ENCODE data around the gene FAM53B.

FAM53B gene

DNA sequence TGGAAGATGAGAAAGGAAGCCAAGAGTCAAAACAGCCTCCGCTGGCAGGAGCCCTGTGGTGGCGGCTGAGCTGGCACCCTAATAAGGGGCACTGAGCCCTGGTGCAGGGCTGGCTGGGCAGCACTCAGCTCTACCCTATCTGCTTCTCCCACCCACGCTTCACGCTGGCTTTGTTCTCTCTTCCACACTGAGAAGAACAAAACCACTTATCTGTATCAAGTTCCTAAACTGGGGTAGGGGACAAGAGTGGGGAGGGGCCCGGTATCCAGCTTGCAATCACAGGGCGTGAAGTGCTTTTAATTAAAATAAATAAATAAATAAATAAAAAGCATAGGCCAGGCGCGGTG is 52.1 kb downstream of the FAM53B start:
- no peaks in the 10 kb centered on the region for H3K9me3 ChIP-seq (ENCODE audit: control insufficient read depth, insufficient read depth, low read depth, low read length)
- no peaks in the 10 kb centered on the region for H3K27me3 ChIP-seq (ENCODE audit: control insufficient read depth, insufficient read depth, low read length)
- no peak overlapping the region for H3K27ac ChIP-seq (ENCODE audit: low read depth, low read length)
- H3K4me1 ChIP-seq (ENCODE audit: control insufficient read depth, insufficient read depth, low read length) = peaks cover 13% of the 10 kb centered on the region; the same call in 1 of the 2 replicates
- no peak overlapping the region for H3K9ac ChIP-seq (ENCODE audit: low read length)
- peaks cover 12% of the 10 kb centered on the region for H3K36me3 ChIP-seq (ENCODE audit: control insufficient read depth, insufficient read depth, low read length)
- H3K4me3 ChIP-seq (ENCODE audit: low read depth, low read length) = no peak overlapping the region

DNA sequence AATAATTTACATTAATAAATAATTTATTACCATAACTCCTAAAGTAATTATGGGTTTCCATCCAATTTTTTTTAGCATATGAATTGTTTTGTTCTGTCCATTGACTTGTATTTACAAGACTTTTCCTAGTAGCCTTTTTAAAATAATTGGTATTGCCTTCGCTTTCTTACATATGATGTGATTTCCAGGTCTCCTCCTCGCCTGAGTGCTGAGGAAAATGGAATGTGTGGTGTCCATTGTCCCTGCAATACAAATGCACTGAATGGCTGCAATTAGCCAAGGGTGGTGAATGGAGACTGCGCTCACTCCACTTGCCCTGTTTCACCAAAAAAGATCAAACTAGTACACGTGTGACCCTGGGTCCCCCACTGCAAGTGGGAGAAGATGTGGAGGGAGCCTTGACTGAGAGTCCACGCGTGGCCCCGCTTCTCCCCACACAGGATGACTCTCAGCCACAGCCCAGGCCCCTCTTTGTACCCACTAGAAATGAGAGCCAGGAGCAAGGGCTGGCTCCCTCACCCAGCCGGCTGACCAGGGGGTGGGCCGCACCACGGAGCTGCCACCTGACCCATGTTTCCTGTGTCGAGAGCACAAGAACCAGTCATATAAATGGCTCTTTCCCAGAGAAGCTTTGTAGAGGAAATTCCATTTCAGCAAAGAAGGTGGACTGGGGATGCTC is 52.6 kb downstream of the FAM53B start:
- Histone ChIP-seq H3K4me1 (ENCODE audit: control insufficient read depth, insufficient read depth, low read length) (peaks cover 13% of the 10 kb centered on the region; the same call in 1 of the 2 replicates), H3K4me3 (ENCODE audit: low read depth, low read length) (no peak overlapping the region), H3K27me3 (ENCODE audit: control insufficient read depth, insufficient read depth, low read length) (no peaks in the 10 kb centered on the region), H3K36me3 (ENCODE audit: control insufficient read depth, insufficient read depth, low read length) (peaks cover 12% of the 10 kb centered on the region), H3K9ac (ENCODE audit: low read length) (no peak overlapping the region), H3K9me3 (ENCODE audit: control insufficient read depth, insufficient read depth, low read depth, low read length) (no peaks in the 10 kb centered on the region), H3K27ac (ENCODE audit: low read depth, low read length) (no peak overlapping the region)

DNA sequence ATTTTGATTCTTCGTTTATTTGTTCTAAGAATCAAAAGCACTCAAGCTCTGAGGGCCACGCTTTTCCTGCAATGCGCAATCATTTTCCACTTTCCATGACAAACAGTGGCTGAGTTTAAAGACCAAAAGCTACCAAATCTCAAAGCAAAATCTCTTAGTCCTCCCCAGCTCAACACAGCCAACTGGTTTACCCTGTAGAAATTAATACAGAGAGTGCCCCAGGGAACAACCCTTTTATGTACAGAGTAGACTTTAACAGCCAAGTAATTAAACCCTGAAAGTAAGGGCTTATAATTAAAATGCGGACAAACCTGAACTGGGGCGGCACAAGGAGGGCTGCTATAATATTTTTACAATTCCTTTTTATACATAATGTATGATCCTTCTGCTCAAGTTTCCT is 53.2 kb downstream of the FAM53B start:
- no peaks in the 10 kb centered on the region for H3K9me3 ChIP-seq (ENCODE audit: control insufficient read depth, insufficient read depth, low read depth, low read length)
- H3K27me3 ChIP-seq (ENCODE audit: control insufficient read depth, insufficient read depth, low read length) = no peaks in the 10 kb centered on the region
- H3K36me3 ChIP-seq (ENCODE audit: control insufficient read depth, insufficient read depth, low read length) = peaks cover 12% of the 10 kb centered on the region
- H3K9ac ChIP-seq (ENCODE audit: low read length) = no peak overlapping the region
- H3K4me3 ChIP-seq (ENCODE audit: low read depth, low read length) = no peak overlapping the region
- H3K4me1 ChIP-seq (ENCODE audit: control insufficient read depth, insufficient read depth, low read length) = peaks cover 13% of the 10 kb centered on the region; the same call in 1 of the 2 replicates
- no peak overlapping the region for H3K27ac ChIP-seq (ENCODE audit: low read depth, low read length)

DNA sequence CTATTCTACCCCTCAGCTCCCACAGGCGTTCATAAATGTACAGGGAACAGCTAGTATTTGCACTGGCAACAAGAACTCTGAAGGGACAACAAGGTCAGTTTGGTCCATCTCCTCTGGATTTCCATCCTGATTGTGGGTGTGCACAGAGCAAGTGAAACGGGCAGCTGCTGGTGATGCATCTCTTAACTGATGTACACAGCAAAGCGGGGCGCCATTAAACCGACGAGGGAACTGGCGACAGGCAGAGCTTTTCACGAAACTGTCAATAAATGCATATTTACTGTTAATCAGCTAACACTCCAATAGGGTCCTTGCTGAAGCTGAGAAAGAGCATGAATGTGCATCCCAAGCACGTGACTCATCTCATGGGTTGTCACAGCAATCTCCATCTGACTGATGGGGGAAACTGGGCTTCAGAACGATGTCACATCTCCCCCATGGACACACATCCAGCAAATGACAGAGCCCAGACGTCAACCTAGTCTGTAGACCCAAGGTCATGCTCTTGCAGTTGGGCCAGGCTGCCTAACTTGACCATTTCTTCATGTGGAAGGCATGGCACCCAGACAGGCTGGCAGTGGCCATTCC is 54.2 kb downstream of the FAM53B start:
- H3K27ac ChIP-seq (ENCODE audit: low read depth, low read length) = no peak overlapping the region
- no peak overlapping the region for H3K4me3 ChIP-seq (ENCODE audit: low read depth, low read length)
- H3K9ac ChIP-seq (ENCODE audit: low read length) = no peak overlapping the region
- H3K27me3 ChIP-seq (ENCODE audit: control insufficient read depth, insufficient read depth, low read length) = no peaks in the 10 kb centered on the region
- peaks cover 10% of the 10 kb centered on the region for H3K36me3 ChIP-seq (ENCODE audit: control insufficient read depth, insufficient read depth, low read length)
- H3K4me1 ChIP-seq (ENCODE audit: control insufficient read depth, insufficient read depth, low read length) = peaks cover 13% of the 10 kb centered on the region; the same call in 1 of the 2 replicates
- H3K9me3 ChIP-seq (ENCODE audit: control insufficient read depth, insufficient read depth, low read depth, low read length) = no peaks in the 10 kb centered on the region

GRCh38 chr10:124688889-124689670 is 55.1 kb downstream of the FAM53B start:
- H3K27me3 ChIP-seq (ENCODE audit: control insufficient read depth, insufficient read depth, low read length) = no peaks in the 10 kb centered on the region
- H3K27ac ChIP-seq (ENCODE audit: low read depth, low read length) = no peak overlapping the region; the same call in 1 of the 2 replicates
- H3K9ac ChIP-seq (ENCODE audit: low read length) = no peak overlapping the region
- 0 out of 2 replicates have a peak, but pooled peaks cover 3% of the 10 kb centered on the region for H3K36me3 ChIP-seq (ENCODE audit: control insufficient read depth, insufficient read depth, low read length)
- H3K4me3 ChIP-seq (ENCODE audit: low read depth, low read length) = no peak overlapping the region
- no peaks in the 10 kb centered on the region for H3K9me3 ChIP-seq (ENCODE audit: control insufficient read depth, insufficient read depth, low read depth, low read length)
- peaks cover 13% of the 10 kb centered on the region; the same call in 1 of the 2 replicates for H3K4me1 ChIP-seq (ENCODE audit: control insufficient read depth, insufficient read depth, low read length)

GRCh38 chr10:124688386-124688785 is 55.8 kb downstream of the FAM53B start:
- Histone ChIP-seq H3K9me3 (ENCODE audit: control insufficient read depth, insufficient read depth, low read depth, low read length) (no peaks in the 10 kb centered on the region), H3K27ac (ENCODE audit: low read depth, low read length) (no peak overlapping the region), H3K27me3 (ENCODE audit: control insufficient read depth, insufficient read depth, low read length) (no peaks in the 10 kb centered on the region), H3K36me3 (ENCODE audit: control insufficient read depth, insufficient read depth, low read length) (0 out of 2 replicates have a peak, but pooled peaks cover 6% of the 10 kb centered on the region), H3K4me3 (ENCODE audit: low read depth, low read length) (no peak overlapping the region), H3K9ac (ENCODE audit: low read length) (no peak overlapping the region), H3K4me1 (ENCODE audit: control insufficient read depth, insufficient read depth, low read length) (peaks cover 13% of the 10 kb centered on the region; the same call in 1 of the 2 replicates)

DNA sequence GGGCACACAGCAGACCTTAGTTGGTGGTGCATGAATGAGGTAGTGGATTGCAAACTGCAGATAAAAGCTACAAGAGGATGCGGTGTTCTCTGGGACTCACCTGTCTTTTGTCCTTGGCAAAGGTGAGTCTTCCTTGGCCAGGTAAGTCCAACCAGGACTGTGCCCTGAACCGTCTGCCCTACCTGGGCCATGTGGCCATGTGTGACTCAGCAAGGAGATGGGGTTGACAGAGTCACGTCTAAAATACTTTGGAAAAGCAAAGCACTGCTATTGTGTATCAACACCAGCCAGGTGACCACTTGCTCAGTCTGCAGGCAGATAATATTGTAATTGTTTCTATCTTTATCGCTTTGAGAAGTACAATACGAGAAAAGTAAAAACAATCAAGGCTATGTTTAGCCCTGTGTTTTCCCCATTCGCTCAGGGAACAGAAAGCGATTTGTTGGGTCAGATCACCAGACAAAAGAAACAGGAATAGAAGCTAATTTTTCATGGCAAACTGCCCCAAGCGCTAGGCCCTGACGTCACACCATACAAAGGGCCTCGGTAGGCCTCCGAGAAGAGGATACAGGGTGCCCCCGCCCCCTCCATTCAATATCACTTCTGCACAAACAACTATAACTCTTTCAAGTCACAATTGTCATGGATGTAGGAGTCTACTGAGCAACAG is 57.3 kb downstream of the FAM53B start:
- no peak overlapping the region for H3K9ac ChIP-seq (ENCODE audit: low read length)

GRCh38 chr10:124685261-124685660 is 58.9 kb downstream of the FAM53B start:
- Histone ChIP-seq H3K9ac (ENCODE audit: low read length) (no peak overlapping the region), H3K9me3 (ENCODE audit: control insufficient read depth, insufficient read depth, low read depth, low read length) (no peaks in the 10 kb centered on the region), H3K4me1 (ENCODE audit: control insufficient read depth, insufficient read depth, low read length) (peaks cover 13% of the 10 kb centered on the region; the same call in 1 of the 2 replicates), H3K27ac (ENCODE audit: low read depth, low read length) (no peak overlapping the region), H3K36me3 (ENCODE audit: control insufficient read depth, insufficient read depth, low read length) (peaks cover 24% of the 10 kb centered on the region), H3K4me3 (ENCODE audit: low read depth, low read length) (no peak overlapping the region), H3K27me3 (ENCODE audit: control insufficient read depth, insufficient read depth, low read length) (no peaks in the 10 kb centered on the region)

More for the DNA sequence above, 57.3 kb downstream of the FAM53B start:
- H3K27me3 ChIP-seq (ENCODE audit: control insufficient read depth, insufficient read depth, low read length) = no peaks in the 10 kb centered on the region
- no peaks in the 10 kb centered on the region for H3K9me3 ChIP-seq (ENCODE audit: control insufficient read depth, insufficient read depth, low read depth, low read length)
- H3K4me1 ChIP-seq (ENCODE audit: control insufficient read depth, insufficient read depth, low read length) = peaks cover 13% of the 10 kb centered on the region; the same call in 1 of the 2 replicates
- H3K27ac ChIP-seq (ENCODE audit: low read depth, low read length) = no peak overlapping the region
- no peak overlapping the region for H3K4me3 ChIP-seq (ENCODE audit: low read depth, low read length)
- peaks cover 11% of the 10 kb centered on the region; the same call in 1 of the 2 replicates for H3K36me3 ChIP-seq (ENCODE audit: control insufficient read depth, insufficient read depth, low read length)

DNA sequence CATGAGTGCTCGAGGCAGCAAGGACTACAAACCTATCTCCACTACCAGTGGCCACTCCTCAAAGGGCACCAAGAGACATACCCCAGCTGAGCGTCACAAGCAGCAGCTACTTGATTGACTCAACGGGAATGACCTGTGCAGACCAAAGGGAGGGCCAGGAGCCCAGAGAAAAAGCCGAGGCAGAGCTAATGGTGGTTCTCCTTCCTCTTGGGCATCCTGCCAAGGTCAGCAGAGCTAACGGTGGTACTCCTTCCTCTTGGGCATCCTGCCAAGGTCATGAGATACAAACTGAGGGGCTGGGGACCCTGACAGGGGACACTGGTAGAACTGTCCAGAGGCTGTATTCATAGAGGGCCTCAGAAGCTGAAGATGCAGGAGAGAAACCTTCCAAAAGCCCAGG is 60.4 kb downstream of the FAM53B start:
- Histone ChIP-seq H3K27me3 (ENCODE audit: control insufficient read depth, insufficient read depth, low read length) (no peaks in the 10 kb centered on the region), H3K27ac (ENCODE audit: low read depth, low read length) (no peak overlapping the region), H3K9ac (ENCODE audit: low read length) (no peak overlapping the region), H3K36me3 (ENCODE audit: control insufficient read depth, insufficient read depth, low read length) (peaks cover 24% of the 10 kb centered on the region), H3K9me3 (ENCODE audit: control insufficient read depth, insufficient read depth, low read depth, low read length) (no peaks in the 10 kb centered on the region), H3K4me1 (ENCODE audit: control insufficient read depth, insufficient read depth, low read length) (peaks cover 5% of the 10 kb centered on the region; the same call in 1 of the 2 replicates), H3K4me3 (ENCODE audit: low read depth, low read length) (no peak overlapping the region)

- no peaks in the 10 kb centered on the region for H3K9me3 ChIP-seq (ENCODE audit: control insufficient read depth, insufficient read depth, low read depth, low read length)
- peaks cover 10% of the 10 kb centered on the region; the same call in 1 of the 2 replicates for H3K4me1 ChIP-seq (ENCODE audit: control insufficient read depth, insufficient read depth, low read length)
- no peaks in the 10 kb centered on the region for H3K27me3 ChIP-seq (ENCODE audit: control insufficient read depth, insufficient read depth, low read length)
- no peak overlapping the region for H3K9ac ChIP-seq (ENCODE audit: low read length)
- no peak overlapping the region for H3K4me3 ChIP-seq (ENCODE audit: low read depth, low read length)
- peaks cover 26% of the 10 kb centered on the region for H3K36me3 ChIP-seq (ENCODE audit: control insufficient read depth, insufficient read depth, low read length)
- H3K27ac ChIP-seq (ENCODE audit: low read depth, low read length) = no peak overlapping the region
These were observed 62.3 kb downstream of the FAM53B start for GRCh38 chr10:124681626-124682552.

All from HUES6 (cell line).